ENCODE data around the gene AKT2.

DNA sequence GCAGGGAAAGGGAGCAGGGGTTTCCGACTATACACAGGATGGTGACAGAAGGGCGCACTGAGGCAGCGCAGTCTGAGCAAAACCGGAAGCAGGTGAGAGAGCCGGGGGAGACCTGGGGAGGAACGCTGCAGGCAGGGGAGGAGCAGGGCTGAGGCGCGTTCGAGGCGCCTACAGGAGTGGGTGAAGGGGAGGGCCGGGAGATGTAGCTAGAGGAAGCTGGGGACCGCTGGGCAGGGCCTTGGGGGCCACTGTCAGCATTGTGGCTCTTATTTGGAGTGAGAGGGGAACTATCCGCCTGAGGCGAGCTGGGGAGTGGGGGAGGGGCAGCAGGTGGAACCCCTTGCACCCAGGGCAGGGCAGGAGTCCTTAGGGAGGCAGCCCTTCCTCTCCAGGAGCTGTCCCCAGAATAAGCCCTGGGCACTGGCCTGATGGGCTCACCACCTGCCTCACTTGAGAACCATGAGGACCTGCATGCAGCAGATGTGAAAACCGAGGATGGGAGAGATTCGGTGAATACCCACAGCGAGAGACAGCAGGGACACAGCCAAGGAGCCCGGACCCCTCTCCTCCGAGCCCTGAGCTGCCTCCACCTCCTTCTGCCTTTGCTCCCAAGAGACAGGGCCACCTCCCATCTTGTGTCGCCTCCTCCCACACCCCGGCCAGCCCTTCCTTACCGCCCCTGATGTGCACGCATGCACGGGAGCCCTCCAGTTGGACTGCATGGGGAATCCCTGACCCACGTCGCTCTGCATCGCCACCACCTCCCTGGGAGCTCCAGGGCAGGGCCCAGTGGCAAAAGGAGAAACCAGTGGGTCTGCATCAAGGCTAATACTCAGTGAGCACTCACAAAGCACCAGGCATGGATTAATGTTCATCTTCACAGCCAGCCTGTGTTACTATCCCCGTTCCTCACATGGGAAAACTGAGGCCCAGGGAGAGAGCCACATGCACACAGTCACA, 10.3 kb downstream of the AKT2 start:
- TF ChIP-seq, protein P1, sequence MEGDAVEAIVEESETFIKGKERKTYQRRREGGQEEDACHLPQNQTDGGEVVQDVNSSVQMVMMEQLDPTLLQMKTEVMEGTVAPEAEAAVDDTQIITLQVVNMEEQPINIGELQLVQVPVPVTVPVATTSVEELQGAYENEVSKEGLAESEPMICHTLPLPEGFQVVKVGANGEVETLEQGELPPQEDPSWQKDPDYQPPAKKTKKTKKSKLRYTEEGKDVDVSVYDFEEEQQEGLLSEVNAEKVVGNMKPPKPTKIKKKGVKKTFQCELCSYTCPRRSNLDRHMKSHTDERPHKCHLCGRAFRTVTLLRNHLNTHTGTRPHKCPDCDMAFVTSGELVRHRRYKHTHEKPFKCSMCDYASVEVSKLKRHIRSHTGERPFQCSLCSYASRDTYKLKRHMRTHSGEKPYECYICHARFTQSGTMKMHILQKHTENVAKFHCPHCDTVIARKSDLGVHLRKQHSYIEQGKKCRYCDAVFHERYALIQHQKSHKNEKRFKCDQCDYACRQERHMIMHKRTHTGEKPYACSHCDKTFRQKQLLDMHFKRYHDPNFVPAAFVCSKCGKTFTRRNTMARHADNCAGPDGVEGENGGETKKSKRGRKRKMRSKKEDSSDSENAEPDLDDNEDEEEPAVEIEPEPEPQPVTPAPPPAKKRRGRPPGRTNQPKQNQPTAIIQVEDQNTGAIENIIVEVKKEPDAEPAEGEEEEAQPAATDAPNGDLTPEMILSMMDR (IDR thresholded peaks at IDR 0.05; ENCODE audit: low read depth, low read length) = no peak
- no peak for TF ChIP-seq POLR2A (IDR thresholded peaks at IDR 0.05; ENCODE audit: extremely low read depth, insufficient read length)

Measured in NB4 (cell line).